GM21367 (cell line): Measurements from ENCODE around the gene BCAS3.
"Not testable (repeated sequence)": the region's sequence is repeated elsewhere in the genome, so short reads cannot be mapped to it uniquely, and the experiment has no call there.

ENCODE experiments used
- ATAC-seq: cut with Tn5 transposase; IDR thresholded peaks from one replicate; pipeline ENCODE4 v1.9.1; 2021; ENCODE audit not compliant: unreplicated experiment

The BCAS3 gene

GRCh38 chr17:60863892-60864707, 186.4 kb downstream of the BCAS3 start:
- peak; percentile 59 for ATAC-seq

GRCh38 chr17:60864708-60865005, 187.0 kb downstream of the BCAS3 start:
- ATAC-seq: no peak

GRCh38 chr17:60874772-60875171, 197.1 kb downstream of the BCAS3 start:
- ATAC-seq: no peak

- not testable (repeated sequence) for ATAC-seq
Measured at GRCh38 chr17:60886731-60887613, 209.3 kb downstream of the BCAS3 start.

GRCh38 chr17:60887614-60888028, 210.0 kb downstream of the BCAS3 start:
- ATAC-seq: no peak

GRCh38 chr17:60888812-60889709, 211.4 kb downstream of the BCAS3 start:
- ATAC-seq: no peak

GRCh38 chr17:60891149-60891548, 213.5 kb downstream of the BCAS3 start:
- no peak for ATAC-seq

- no peak for ATAC-seq
Measured at GRCh38 chr17:60893475-60893874, 215.8 kb downstream of the BCAS3 start.

- ATAC-seq: no peak
Measured at GRCh38 chr17:60896996-60897395, 219.3 kb downstream of the BCAS3 start.

GRCh38 chr17:60899115-60899514, 221.5 kb downstream of the BCAS3 start:
- no peak for ATAC-seq

GRCh38 chr17:60900688-60901087, 223.0 kb downstream of the BCAS3 start:
- no peak for ATAC-seq

- no peak for ATAC-seq
Measured at GRCh38 chr17:60901242-60901641, 223.6 kb downstream of the BCAS3 start.

- ATAC-seq: no peak
Measured at GRCh38 chr17:60901806-60902205, 224.2 kb downstream of the BCAS3 start.

- no peak for ATAC-seq
Measured at GRCh38 chr17:60902399-60902798, 224.7 kb downstream of the BCAS3 start.

GRCh38 chr17:60904582-60904981, 226.9 kb downstream of the BCAS3 start:
- no peak for ATAC-seq

- ATAC-seq: no peak
Measured at GRCh38 chr17:60905709-60906108, 228.1 kb downstream of the BCAS3 start.

- no peak for ATAC-seq
Measured at GRCh38 chr17:60908324-60908723, 230.7 kb downstream of the BCAS3 start.

GRCh38 chr17:60909405-60909804, 231.8 kb downstream of the BCAS3 start:
- ATAC-seq: no peak

GRCh38 chr17:60910415-60910814, 232.8 kb downstream of the BCAS3 start:
- no peak for ATAC-seq

- no peak for ATAC-seq
Measured at GRCh38 chr17:60914078-60914477, 236.4 kb downstream of the BCAS3 start.

GRCh38 chr17:60916043-60916442, 238.4 kb downstream of the BCAS3 start:
- no peak for ATAC-seq
